Lung (tissue), 12 donors: ENCODE measurements around the gene PLEKHM3. TPM values are rescaled to one million over a fixed set of nuclear protein-coding genes. Genes with fewer than 3 reads are reported as not detected.

Experiments used
- ATAC-seq: fragments of 200-7000 bp; cut with Tn5 transposase; one replicate; pipeline ENCODE4 v1.9.1; 2020; ENCODE audit warnings: moderate number of reproducible peaks; ENCODE audit not compliant: insufficient read depth, low FRiP score
- DNase-seq, 3 donors: peaks; one replicate each; pipeline ENCODE4 v3.0.0-alpha.2; 2013 to 2017
- H3K27ac ChIP-seq, 2 donors: one replicate each; pipeline ENCODE4 v1.5.1; 2013; ENCODE audit warnings: mild to moderate bottlenecking in 2 of 2, moderate library complexity in 2 of 2, control low read depth in 1 of 2, inconsistent platforms in 1 of 2, low read depth in 1 of 2, low read length in 1 of 2
- H3K27me3 ChIP-seq, 3 donors: one replicate each; pipeline ENCODE4 v1.5.1; 2013; ENCODE audit warnings: low read length in 2 of 3; ENCODE audit not compliant: control insufficient read depth in 3 of 3, insufficient read depth in 3 of 3
- H3K36me3 ChIP-seq, 4 donors: one replicate each; pipeline ENCODE4 v1.5.1; 2013; ENCODE audit warnings: low read length in 4 of 4, mild to moderate bottlenecking in 1 of 4, moderate library complexity in 1 of 4; ENCODE audit not compliant: control insufficient read depth in 4 of 4, insufficient read depth in 4 of 4
- H3K4me1 ChIP-seq, 5 donors: one replicate each; pipeline ENCODE4 v1.5.1; 2013; ENCODE audit warnings: low read length in 5 of 5, mild to moderate bottlenecking in 2 of 5, moderate library complexity in 1 of 5; ENCODE audit not compliant: control insufficient read depth in 5 of 5, insufficient read depth in 5 of 5
- H3K4me3 ChIP-seq: one replicate; pipeline ENCODE4 v1.5.1; 2013; ENCODE audit warnings: mild to moderate bottlenecking, control low read depth, moderate library complexity
- H3K9ac ChIP-seq, 2 donors: one replicate each; pipeline ENCODE4 v1.5.1; 2013; ENCODE audit warnings: low read length in 2 of 2, control low read depth in 1 of 2; ENCODE audit not compliant: insufficient read depth in 1 of 2
- H3K9me3 ChIP-seq, 4 donors: one replicate each; pipeline ENCODE4 v1.5.1; 2013; ENCODE audit warnings: low read length in 3 of 4, mild to moderate bottlenecking in 1 of 4, moderate library complexity in 1 of 4; ENCODE audit not compliant: control insufficient read depth in 4 of 4, insufficient read depth in 3 of 4
- WGBS, 2 donors: extraction: QIAGEN DNeasy Blood & Tissue Kit; methylation state at CpG; one replicate each; pipeline ENCODE4 v1.1.7; 2013; 5-methylcytosine and 5-hydroxymethylcytosine counted together
- polyA plus RNA-seq, 2 donors: library from polyadenylated mRNA; stranded (reverse); fragments of 200-250 nt; gene quantifications; one replicate each; pipeline ENCODE4 v1.2.1, GENCODE V29; 2013
- total RNA-seq, 2 donors: library from RNA; depleted of rRNA in 1 of 2; stranded (reverse); fragments of >200 nt in 1 of 2; gene quantifications; one replicate each; pipeline ENCODE4 v1.2.1, GENCODE V29; 2014 to 2021
- TF ChIP-seq, protein P1 (sequence below): IDR thresholded peaks from 2 replicates; pipeline ENCODE4 v1.5.1; 2012; ENCODE audit warnings: mild to moderate bottlenecking; ENCODE audit errors: control extremely low read depth, extremely low read depth
- donor health status: control.
- donor health status: control.
- donor health status: Bipolar disorder and iron deficiency.
- donor health status: healthy.
- donor health status: DM: yes; HTN: yes; CAD: no.

PLEKHM3 gene
- total and polyA plus RNA-seq, 4 donors: 5.6 to 32.9 (median 12.4) TPM

DNA sequence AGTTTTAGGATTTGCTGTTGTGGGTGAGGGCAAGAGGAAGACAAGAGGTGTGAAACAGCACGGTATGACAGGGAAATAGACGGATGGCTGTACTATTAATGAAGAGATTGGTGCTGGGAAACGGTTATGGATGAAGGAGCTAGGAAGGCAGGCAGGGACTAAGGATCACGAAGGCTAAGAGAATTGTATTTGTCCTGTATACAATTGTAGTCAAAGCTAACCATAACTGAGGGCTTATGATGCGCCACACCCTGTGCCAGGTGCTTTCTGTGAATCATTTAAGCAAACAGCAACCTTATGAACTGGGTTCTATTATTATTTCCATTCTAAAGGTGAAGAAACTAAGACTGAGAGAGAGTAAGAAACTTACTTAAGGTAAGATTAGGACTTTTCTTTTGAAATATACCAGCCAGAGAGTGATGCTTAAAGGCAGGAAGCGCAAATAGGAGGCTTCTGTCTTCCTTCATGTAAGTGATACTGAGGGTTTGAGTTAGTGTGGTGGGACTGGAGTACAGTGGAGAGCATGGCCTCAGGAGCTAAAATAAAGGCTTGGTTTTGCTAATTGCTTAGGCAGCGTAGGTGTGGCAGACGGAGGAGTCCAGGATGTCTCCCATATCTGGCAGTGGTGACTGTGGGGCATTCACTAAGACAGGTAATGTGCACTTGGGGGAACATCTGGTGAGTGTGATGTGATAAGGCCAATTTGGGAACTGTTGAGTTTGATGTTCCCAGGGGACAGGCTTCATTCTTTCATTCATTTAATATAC lies 85.8 kb downstream of the PLEKHM3 start:
- ATAC-seq: no peak
- Histone ChIP-seq H3K27ac (peak overlapping the region; percentile 54 to 56), H3K4me1 (peaks cover 0 to 17% (median 0%) of the 10 kb centered on the region in 5 donors), H3K36me3 (peaks cover 0 to 4% (median 2%) of the 10 kb centered on the region in 4 donors), H3K9me3 (no peaks in the 10 kb centered on the region), H3K4me3 (no peak overlapping the region), H3K27me3 (no peaks in the 10 kb centered on the region), H3K9ac (no peak overlapping the region)
- 86 to 89% methylated on average over 8 of the region's 8 CpGs for WGBS, 2 donors
- no peak for DNase-seq
- TF ChIP-seq, protein P1, sequence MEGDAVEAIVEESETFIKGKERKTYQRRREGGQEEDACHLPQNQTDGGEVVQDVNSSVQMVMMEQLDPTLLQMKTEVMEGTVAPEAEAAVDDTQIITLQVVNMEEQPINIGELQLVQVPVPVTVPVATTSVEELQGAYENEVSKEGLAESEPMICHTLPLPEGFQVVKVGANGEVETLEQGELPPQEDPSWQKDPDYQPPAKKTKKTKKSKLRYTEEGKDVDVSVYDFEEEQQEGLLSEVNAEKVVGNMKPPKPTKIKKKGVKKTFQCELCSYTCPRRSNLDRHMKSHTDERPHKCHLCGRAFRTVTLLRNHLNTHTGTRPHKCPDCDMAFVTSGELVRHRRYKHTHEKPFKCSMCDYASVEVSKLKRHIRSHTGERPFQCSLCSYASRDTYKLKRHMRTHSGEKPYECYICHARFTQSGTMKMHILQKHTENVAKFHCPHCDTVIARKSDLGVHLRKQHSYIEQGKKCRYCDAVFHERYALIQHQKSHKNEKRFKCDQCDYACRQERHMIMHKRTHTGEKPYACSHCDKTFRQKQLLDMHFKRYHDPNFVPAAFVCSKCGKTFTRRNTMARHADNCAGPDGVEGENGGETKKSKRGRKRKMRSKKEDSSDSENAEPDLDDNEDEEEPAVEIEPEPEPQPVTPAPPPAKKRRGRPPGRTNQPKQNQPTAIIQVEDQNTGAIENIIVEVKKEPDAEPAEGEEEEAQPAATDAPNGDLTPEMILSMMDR: no peak

DNA sequence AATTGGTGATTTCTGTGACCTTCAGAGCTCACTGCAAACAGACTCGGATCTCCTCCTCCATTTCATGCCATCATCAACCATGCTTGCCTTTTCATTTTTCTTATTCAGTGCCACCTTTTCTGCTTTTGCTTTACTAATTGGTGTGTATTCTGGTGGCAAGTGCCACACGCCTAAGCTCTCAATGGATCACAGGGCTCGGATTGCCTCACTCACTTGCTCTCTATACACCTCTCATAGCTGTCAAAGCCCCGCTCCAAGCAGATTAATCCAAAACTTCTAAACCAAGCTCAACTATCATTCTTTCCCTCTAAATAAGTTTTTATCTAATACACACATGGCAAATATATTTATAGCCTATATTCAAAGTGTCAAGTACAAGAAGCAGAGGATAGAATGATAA lies 86.4 kb downstream of the PLEKHM3 start:
- Histone ChIP-seq H3K4me3 (no peak overlapping the region), H3K27me3 (no peaks in the 10 kb centered on the region), H3K36me3 (peaks cover 0 to 3% (median under 1%) of the 10 kb centered on the region in 4 donors), H3K9me3 (no peaks in the 10 kb centered on the region), H3K9ac (no peak overlapping the region), H3K4me1 (peaks cover 0 to 17% (median 0%) of the 10 kb centered on the region in 5 donors), H3K27ac (peak overlapping the region; percentile 17 to 56)
- WGBS, 2 donors: 86 to 93% methylated on average over 4 of the region's 4 CpGs
- no peak for DNase-seq
- TF ChIP-seq, protein P1: no peak
- no peak for ATAC-seq

DNA sequence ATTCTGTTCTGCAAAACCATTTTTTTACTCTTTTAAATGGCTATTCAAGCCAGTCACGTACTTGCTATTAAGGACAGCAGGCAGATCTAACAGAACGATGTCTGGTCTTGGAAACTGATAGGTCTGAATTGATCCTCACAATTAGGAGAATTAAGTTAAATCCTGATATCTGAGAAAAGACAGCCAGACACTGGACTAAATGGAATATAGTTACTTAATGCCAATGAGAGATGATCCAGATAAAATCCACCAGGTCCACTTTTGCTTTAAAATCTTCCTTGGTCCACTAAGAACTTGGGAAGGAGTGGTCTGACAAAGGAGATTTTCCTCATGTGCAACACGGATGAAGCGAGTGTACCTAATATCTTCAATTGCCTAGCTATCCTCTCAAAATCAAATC lies 86.9 kb downstream of the PLEKHM3 start:
- H3K4me3 ChIP-seq: no peak overlapping the region
- 93 to 96% methylated on average over 4 of the region's 4 CpGs for WGBS, 2 donors
- TF ChIP-seq, protein P1: no peak
- H3K36me3 ChIP-seq: peaks cover 0 to 3% (median under 1%) of the 10 kb centered on the region in 4 donors
- H3K4me1 ChIP-seq: peaks cover 0 to 21% (median 0%) of the 10 kb centered on the region in 5 donors
- H3K27ac ChIP-seq: no peak overlapping the region
- no peak overlapping the region for H3K9ac ChIP-seq
- no peaks in the 10 kb centered on the region for H3K27me3 ChIP-seq
- no peak for DNase-seq
- ATAC-seq: no peak
- H3K9me3 ChIP-seq: no peaks in the 10 kb centered on the region
